ENCODE data around the gene PMPCA.
A peak's percentile ranks its signal among the peaks of the same experiment; 100 is the strongest.

PMPCA gene

GRCh38 chr9:136410500-136411287, at the start of gene PMPCA, which contains the start of gene ENTR1:
Gene PMPCA, plus strand, starts transcription at chr9:136410658. Its CDS starts 11 bp downstream, at chr9:136410669.
Gene ENTR1, minus strand, starts transcription at chr9:136410614. Its CDS starts 217 bp downstream, at chr9:136410397.
- DNase-seq = peak; percentile 80

GRCh38 chr9:136361047-136361753, 49.3 kb upstream of the PMPCA start:
- no peak for DNase-seq

GRCh38 chr9:136361754-136362449, 48.6 kb upstream of the PMPCA start:
- no peak for DNase-seq

GRCh38 chr9:136362450-136362784, 48.0 kb upstream of the PMPCA start:
- no peak for DNase-seq

- peak; percentile 87 for DNase-seq
Measured at GRCh38 chr9:136363106-136363948, 47.1 kb upstream of the PMPCA start, which contains the start of gene DNLZ. Gene DNLZ, minus strand, starts transcription at chr9:136363744. Its CDS starts 30 bp downstream, at chr9:136363714.

GRCh38 chr9:136363949-136364748, 46.3 kb upstream of the PMPCA start:
- no peak for DNase-seq

GRCh38 chr9:136364942-136365774, 45.3 kb upstream of the PMPCA start:
- no peak for DNase-seq

- no peak for DNase-seq
Measured at GRCh38 chr9:136365775-136366222, 44.7 kb upstream of the PMPCA start.

GRCh38 chr9:136366826-136367225, 43.6 kb upstream of the PMPCA start:
- no peak for DNase-seq

GRCh38 chr9:136367296-136368145, 42.9 kb upstream of the PMPCA start:
- no peak for DNase-seq

GRCh38 chr9:136368190-136368589, 42.3 kb upstream of the PMPCA start:
- DNase-seq = no peak

- no peak for DNase-seq
Measured at GRCh38 chr9:136370037-136370436, 40.4 kb upstream of the PMPCA start.

- no peak for DNase-seq
Measured at GRCh38 chr9:136370687-136371532, 39.5 kb upstream of the PMPCA start.

- no peak for DNase-seq
Measured at GRCh38 chr9:136371533-136371880, 39.0 kb upstream of the PMPCA start.

- no peak for DNase-seq
Measured at GRCh38 chr9:136372006-136372405, 38.5 kb upstream of the PMPCA start.

GRCh38 chr9:136372561-136373299, 37.7 kb upstream of the PMPCA start:
- no peak for DNase-seq

- DNase-seq = no peak
Measured at GRCh38 chr9:136373300-136374182, 36.9 kb upstream of the PMPCA start, which contains the start of gene CARD9. Gene CARD9, minus strand, starts transcription at chr9:136373669. Its CDS starts 1,591 bp downstream, at chr9:136372078.

Data from amniotic stem cell (primary cell).